Tibial artery (tissue), 4 donors: ENCODE data around the gene NUMB.

Experiments
- DNase-seq, 2 donors: peaks; one replicate each; pipeline ENCODE4 v3.0.0-alpha.2; 2019
- H3K27ac ChIP-seq, 2 donors: fragments of 200-600 bp; sonication (generic) in 1 of 2; 1 replicate in 1 of 2; 2 replicates in 1 of 2; pipeline ENCODE4 v1.5.1; 2018 to 2019; ENCODE audit warnings: mild to moderate bottlenecking in 1 of 2
- H3K27me3 ChIP-seq, 2 donors: fragments of 200-600 bp; sonication (generic) in 1 of 2; one replicate each; pipeline versions ENCODE4 v1.5.1 to v1.6.0; 2016 to 2019
- H3K36me3 ChIP-seq, 3 donors: fragments of 200-600 bp; sonication (generic) in 2 of 3; one replicate each; pipeline ENCODE4 v1.5.1; 2016 to 2019; ENCODE audit warnings: mild to moderate bottlenecking in 2 of 3
- H3K4me1 ChIP-seq, 4 donors: fragments of 200-600 bp; sonication (generic) in 2 of 4; 1 replicate in 3 of 4; 2 replicates in 1 of 4; pipeline ENCODE4 v1.5.1; 2016 to 2019
- H3K4me3 ChIP-seq, 2 donors: fragments of 200-600 bp; sonication (generic) in 1 of 2; 1 replicate in 1 of 2; 2 replicates in 1 of 2; pipeline ENCODE4 v1.5.1; 2018 to 2019; ENCODE audit warnings: mild to moderate bottlenecking in 2 of 2
- H3K9me3 ChIP-seq, 3 donors: fragments of 200-600 bp; sonication (generic) in 1 of 3; one replicate each; pipeline ENCODE4 v1.5.1; 2016 to 2019
- intact Hi-C: fragments of 100-400 bp; cut with DNase I; formaldehyde crosslinking; loops from one replicate; pipeline ENCODE4 v1.15.0; 2023; ENCODE audit warnings: low total_unique reads
- TF ChIP-seq, protein P1 (sequence below), 2 experiments: fragments of 200-600 bp in 1 of 2; fragments of 450-650 bp in 1 of 2; IDR thresholded peaks; one replicate each; pipeline ENCODE4 v1.5.1; 2017 to 2019; ENCODE audit warnings: antibody characterized with exemption in 2 of 2, mild to moderate bottlenecking in 1 of 2, moderate library complexity in 1 of 2

NUMB gene

DNA sequence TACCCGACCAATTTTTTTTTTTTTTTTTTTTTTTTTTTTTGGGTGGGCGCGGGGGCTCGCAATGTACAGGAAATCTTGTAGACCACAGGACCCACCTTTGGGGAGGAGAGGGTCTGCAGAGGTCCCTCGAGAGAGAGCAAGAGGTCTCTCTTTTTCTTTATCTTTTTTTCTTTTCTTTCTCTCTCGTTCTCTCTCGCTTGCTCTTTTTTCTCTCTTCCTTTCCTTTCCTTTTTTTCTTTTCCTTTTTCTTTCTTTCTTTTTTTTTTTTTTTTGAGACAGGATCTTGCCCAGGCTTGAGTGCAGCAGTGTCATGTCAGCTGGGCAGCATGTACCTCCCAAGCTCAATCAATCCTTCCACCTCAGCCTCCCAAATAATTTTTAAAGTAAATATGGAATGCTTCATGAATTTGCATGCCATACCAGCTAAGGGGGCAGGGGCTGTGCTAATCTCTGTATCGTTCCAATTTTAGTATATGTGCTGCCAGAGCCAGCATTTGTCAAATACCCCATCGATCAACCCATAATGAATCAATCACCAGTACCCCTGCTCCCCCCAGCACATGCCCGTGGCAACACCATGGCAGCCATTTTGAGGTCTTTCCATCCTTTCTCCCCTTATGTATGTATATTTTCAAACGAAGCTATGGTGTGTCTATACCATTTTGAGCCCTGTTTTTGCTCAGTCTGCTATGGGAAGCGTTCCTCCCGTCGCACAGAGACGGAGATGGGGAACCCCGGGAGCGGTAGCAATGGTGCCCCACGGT lies 211.8 kb downstream of the NUMB start:
- Histone ChIP-seq H3K36me3 (peaks cover 0 to 3% (median 0%) of the 10 kb centered on the region in 3 donors), H3K4me1 (peaks cover 0 to 10% (median 8%) of the 10 kb centered on the region in 4 donors), H3K27me3 (peaks cover 0 to 26% of the 10 kb centered on the region in 2 donors), H3K9me3 (no peaks in the 10 kb centered on the region), H3K27ac (peak overlapping the region in 1 of 2 donors; percentile 32), H3K4me3 (peak overlapping the region; percentile 48 to 60)
- TF ChIP-seq, protein P1, sequence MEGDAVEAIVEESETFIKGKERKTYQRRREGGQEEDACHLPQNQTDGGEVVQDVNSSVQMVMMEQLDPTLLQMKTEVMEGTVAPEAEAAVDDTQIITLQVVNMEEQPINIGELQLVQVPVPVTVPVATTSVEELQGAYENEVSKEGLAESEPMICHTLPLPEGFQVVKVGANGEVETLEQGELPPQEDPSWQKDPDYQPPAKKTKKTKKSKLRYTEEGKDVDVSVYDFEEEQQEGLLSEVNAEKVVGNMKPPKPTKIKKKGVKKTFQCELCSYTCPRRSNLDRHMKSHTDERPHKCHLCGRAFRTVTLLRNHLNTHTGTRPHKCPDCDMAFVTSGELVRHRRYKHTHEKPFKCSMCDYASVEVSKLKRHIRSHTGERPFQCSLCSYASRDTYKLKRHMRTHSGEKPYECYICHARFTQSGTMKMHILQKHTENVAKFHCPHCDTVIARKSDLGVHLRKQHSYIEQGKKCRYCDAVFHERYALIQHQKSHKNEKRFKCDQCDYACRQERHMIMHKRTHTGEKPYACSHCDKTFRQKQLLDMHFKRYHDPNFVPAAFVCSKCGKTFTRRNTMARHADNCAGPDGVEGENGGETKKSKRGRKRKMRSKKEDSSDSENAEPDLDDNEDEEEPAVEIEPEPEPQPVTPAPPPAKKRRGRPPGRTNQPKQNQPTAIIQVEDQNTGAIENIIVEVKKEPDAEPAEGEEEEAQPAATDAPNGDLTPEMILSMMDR (IDR thresholded peaks at IDR 0.05): no peak
- intact Hi-C loops: no loop called here
- no peak for DNase-seq

DNA sequence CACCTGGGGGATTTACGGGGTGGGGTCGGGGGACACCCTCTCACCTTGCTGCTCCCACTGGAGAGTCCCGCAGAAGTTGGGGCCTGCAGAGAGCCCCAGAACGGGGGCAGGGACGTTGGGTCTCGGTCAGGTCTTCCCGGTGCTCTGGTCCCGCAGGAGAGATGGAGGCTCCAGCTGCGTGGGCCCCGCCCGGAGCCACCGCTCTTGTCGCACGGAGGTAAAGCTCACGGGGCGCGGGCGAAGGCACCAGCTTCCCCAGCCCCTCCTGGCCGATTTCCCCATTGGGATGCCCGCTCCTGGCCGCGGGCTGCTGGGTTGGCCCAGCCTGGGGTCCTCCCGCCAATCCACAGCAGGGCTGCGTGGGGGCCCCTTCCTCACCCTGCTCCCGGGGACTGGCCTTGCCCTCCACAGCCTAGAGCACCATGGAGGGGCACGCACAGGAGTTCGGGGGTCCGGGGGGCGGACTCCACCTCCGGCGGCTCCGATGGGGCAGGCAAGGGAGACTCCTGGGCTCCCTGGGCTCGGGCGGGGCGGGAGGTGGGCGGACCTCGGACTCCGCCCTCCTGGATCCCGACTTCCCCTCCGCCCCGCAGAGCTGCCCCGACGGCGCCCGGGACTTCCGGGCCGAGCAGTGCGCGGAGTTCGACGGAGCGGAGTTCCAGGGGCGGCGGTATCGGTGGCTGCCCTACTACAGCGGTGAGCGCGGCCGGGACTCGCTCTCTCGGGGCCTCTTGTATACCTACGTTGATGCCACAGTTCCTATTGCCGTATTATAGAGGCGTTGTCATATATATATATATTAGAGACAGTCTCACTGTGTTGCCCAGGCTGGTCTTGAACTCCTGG lies 212.6 kb downstream of the NUMB start:
- Histone ChIP-seq H3K36me3 (peaks cover 0 to 3% (median 0%) of the 10 kb centered on the region in 3 donors), H3K9me3 (no peaks in the 10 kb centered on the region), H3K27ac (peak overlapping the region in 1 of 2 donors; percentile 32), H3K4me1 (peaks cover 0 to 17% (median 9%) of the 10 kb centered on the region in 4 donors), H3K4me3 (peak overlapping the region; percentile 48 to 60), H3K27me3 (peaks cover 0 to 35% of the 10 kb centered on the region in 2 donors)
- intact Hi-C loops: no loop called here
- TF ChIP-seq, protein P1 (IDR thresholded peaks at IDR 0.05): no peak
- DNase-seq: peak in 1 of 2 donors; percentile 54

DNA sequence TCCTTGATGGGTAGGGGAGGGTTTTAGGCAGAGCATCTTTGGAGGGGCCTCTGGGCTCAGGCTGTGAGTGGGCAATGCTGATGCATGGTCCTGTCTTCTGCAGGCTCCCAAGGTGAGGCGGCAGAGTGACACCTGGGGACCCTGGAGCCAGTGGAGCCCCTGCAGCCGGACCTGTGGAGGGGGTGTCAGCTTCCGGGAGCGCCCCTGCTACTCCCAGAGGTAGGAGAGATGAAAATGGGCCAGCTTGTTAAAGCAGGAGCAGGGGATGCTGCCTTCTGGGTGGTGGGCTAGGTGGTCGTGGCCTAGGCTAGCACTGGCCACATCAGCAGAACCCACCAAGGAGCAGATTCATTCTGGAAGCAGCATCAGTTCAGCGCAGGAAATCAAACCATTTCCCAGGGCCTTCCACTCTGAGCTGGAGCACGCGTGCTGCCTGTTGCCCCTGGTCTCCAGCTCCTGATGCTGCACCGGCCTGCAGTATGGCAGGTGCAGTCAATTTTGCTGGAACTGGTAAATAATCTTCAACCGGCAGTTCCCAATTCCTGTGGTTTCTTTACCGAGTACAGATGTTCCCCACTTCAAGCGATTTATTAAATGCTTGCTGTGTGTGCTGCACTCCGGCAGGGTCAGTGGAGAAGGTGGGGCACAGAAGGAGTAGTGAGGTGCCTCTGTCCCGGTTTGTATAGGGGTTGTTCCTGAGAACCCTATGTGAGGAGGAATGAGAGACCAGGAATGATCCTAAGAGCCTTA lies 213.6 kb downstream of the NUMB start:
- no peak for DNase-seq
- intact Hi-C loops: no loop called here
- TF ChIP-seq, protein P1 (IDR thresholded peaks at IDR 0.05): no peak
- Histone ChIP-seq H3K27ac (no peak overlapping the region), H3K36me3 (no peaks in the 10 kb centered on the region), H3K4me1 (peaks cover 0 to 24% (median 14%) of the 10 kb centered on the region in 4 donors), H3K9me3 (no peaks in the 10 kb centered on the region), H3K27me3 (peaks cover 0 to 45% of the 10 kb centered on the region in 2 donors), H3K4me3 (no peak overlapping the region)

DNA sequence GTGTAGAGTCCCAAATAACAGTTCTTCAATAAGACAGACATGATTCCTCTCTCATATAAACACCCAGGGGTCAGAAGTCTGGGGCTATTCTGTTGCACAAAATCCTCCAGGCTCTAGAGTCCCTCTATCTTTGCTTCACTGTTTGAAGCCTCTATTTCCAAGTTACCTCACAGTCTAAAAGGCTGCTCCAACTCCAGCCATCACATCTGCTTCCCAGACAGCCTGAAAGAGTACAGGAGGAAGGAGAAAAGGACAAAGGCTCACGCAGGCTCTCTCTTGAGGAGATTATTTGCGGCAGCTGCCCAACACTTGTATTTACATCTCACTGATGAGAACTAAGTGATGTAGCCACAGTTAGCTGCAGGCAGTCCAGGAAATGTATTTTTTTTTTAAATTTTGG lies 214.6 kb downstream of the NUMB start:
- H3K27ac ChIP-seq: no peak overlapping the region
- peaks cover 0 to 33% (median 23%) of the 10 kb centered on the region in 4 donors for H3K4me1 ChIP-seq
- intact Hi-C loops: no loop called here
- H3K4me3 ChIP-seq: no peak overlapping the region
- DNase-seq: no peak
- no peaks in the 10 kb centered on the region for H3K9me3 ChIP-seq
- TF ChIP-seq, protein P1 (IDR thresholded peaks at IDR 0.05): no peak
- H3K36me3 ChIP-seq: no peaks in the 10 kb centered on the region
- H3K27me3 ChIP-seq: peaks cover 0 to 49% of the 10 kb centered on the region in 2 donors

DNA sequence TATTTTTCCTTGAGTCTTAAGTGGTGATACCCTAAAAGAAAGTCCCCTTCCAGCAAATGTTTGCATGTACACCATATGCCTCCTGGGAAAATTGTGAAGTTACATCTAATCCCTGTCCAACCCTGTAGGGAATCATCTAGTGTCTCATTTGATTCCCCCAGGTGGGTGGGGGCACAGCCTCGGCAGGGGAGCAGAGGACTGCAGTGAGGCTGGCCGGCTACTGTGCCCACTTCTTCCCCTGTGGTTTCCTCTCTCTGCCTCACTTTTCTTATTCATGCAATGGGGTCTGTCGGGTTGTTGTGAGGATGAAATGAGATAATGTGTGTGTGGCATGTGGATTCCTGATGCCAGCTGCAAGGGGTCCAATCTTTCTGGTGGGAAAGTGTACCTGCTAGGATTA lies 215.0 kb downstream of the NUMB start:
- H3K9me3 ChIP-seq: no peaks in the 10 kb centered on the region
- TF ChIP-seq, protein P1 (IDR thresholded peaks at IDR 0.05): no peak
- no peak overlapping the region for H3K4me3 ChIP-seq
- H3K4me1 ChIP-seq: peaks cover 0 to 37% (median 27%) of the 10 kb centered on the region in 4 donors
- intact Hi-C loops: no loop called here
- DNase-seq: no peak
- H3K36me3 ChIP-seq: no peaks in the 10 kb centered on the region
- no peak overlapping the region for H3K27ac ChIP-seq
- H3K27me3 ChIP-seq: peaks cover 0 to 54% of the 10 kb centered on the region in 2 donors
